ENCODE results near the gene HMGCR.
"Not testable (repeated sequence)": the region's sequence is repeated elsewhere in the genome, so short reads cannot be mapped to it uniquely, and the experiment has no call there.

- TF ChIP-seq CHD2 (IDR thresholded peaks at IDR 0.05; ENCODE audit: low read length, partially characterized antibody); USF2 (IDR thresholded peaks at IDR 0.05; ENCODE audit: borderline replicate concordance, low read depth, low read length); CTCF (IDR thresholded peaks at IDR 0.05); FOXM1 (IDR thresholded peaks at IDR 0.05; ENCODE audit: low read depth); YY1 (IDR thresholded peaks at IDR 0.05; ENCODE audit: low read depth): not testable (repeated sequence)
Measured at GRCh38 chr5:75333759-75334158, 3.3 kb upstream of the HMGCR start.
